Measurements from ENCODE around the gene SPATA19.

DNA sequence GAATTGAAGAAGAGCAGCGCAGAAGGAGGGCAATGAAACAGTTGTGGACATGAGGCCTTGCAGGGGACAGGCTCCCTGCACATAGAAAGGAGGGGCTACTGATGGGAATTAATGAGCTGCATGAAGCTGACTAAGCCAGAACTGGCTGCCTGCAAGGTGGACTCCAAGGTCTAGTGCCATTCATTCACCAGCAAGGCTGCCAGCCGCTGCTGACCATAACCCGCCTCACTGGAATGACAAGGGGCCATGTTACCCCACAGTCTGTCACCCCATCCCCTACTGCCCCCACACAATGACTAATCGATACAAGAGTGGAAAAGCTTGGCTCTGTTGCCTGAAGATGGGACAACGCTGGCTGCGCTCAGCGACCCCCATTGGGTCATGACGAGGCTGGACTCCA is 44.6 kb downstream of the SPATA19 start:
- TF ChIP-seq, protein P1, sequence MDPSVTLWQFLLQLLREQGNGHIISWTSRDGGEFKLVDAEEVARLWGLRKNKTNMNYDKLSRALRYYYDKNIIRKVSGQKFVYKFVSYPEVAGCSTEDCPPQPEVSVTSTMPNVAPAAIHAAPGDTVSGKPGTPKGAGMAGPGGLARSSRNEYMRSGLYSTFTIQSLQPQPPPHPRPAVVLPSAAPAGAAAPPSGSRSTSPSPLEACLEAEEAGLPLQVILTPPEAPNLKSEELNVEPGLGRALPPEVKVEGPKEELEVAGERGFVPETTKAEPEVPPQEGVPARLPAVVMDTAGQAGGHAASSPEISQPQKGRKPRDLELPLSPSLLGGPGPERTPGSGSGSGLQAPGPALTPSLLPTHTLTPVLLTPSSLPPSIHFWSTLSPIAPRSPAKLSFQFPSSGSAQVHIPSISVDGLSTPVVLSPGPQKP (IDR thresholded peaks at IDR 0.05; ENCODE audit: borderline replicate concordance, low read depth, low read length) = no peak
- TF ChIP-seq MAFK (IDR thresholded peaks at IDR 0.05; ENCODE audit: low read depth, low read length) = no peak
- TF ChIP-seq, protein P2, sequence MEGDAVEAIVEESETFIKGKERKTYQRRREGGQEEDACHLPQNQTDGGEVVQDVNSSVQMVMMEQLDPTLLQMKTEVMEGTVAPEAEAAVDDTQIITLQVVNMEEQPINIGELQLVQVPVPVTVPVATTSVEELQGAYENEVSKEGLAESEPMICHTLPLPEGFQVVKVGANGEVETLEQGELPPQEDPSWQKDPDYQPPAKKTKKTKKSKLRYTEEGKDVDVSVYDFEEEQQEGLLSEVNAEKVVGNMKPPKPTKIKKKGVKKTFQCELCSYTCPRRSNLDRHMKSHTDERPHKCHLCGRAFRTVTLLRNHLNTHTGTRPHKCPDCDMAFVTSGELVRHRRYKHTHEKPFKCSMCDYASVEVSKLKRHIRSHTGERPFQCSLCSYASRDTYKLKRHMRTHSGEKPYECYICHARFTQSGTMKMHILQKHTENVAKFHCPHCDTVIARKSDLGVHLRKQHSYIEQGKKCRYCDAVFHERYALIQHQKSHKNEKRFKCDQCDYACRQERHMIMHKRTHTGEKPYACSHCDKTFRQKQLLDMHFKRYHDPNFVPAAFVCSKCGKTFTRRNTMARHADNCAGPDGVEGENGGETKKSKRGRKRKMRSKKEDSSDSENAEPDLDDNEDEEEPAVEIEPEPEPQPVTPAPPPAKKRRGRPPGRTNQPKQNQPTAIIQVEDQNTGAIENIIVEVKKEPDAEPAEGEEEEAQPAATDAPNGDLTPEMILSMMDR (conservative IDR thresholded peaks at IDR 0.05; ENCODE audit: low read depth, low read length) = no peak
- TF ChIP-seq CEBPB (IDR thresholded peaks at IDR 0.05; ENCODE audit: low read depth, low read length) = no peak
- TF ChIP-seq SMC3 (IDR thresholded peaks at IDR 0.05; ENCODE audit: low read depth, low read length) = no peak
- no peak for TF ChIP-seq NFE2L2 (IDR thresholded peaks at IDR 0.05; ENCODE audit: low read depth, low read length)
- TF ChIP-seq RFX5 (IDR thresholded peaks at IDR 0.05; ENCODE audit: low read depth, low read length) = no peak
- no peak for TF ChIP-seq POLR2A (IDR thresholded peaks at IDR 0.05; ENCODE audit: low read depth, low read length)
- no peak for TF ChIP-seq MAZ (IDR thresholded peaks at IDR 0.05; ENCODE audit: borderline replicate concordance, low read depth, low read length)
- no peak for TF ChIP-seq BHLHE40 (IDR thresholded peaks at IDR 0.05; ENCODE audit: low read depth, low read length)
- TF ChIP-seq RAD21 (IDR thresholded peaks at IDR 0.05; ENCODE audit: low read length) = no peak
